Measurements from ENCODE around the gene NOC2L.

Gene NOC2L

DNA sequence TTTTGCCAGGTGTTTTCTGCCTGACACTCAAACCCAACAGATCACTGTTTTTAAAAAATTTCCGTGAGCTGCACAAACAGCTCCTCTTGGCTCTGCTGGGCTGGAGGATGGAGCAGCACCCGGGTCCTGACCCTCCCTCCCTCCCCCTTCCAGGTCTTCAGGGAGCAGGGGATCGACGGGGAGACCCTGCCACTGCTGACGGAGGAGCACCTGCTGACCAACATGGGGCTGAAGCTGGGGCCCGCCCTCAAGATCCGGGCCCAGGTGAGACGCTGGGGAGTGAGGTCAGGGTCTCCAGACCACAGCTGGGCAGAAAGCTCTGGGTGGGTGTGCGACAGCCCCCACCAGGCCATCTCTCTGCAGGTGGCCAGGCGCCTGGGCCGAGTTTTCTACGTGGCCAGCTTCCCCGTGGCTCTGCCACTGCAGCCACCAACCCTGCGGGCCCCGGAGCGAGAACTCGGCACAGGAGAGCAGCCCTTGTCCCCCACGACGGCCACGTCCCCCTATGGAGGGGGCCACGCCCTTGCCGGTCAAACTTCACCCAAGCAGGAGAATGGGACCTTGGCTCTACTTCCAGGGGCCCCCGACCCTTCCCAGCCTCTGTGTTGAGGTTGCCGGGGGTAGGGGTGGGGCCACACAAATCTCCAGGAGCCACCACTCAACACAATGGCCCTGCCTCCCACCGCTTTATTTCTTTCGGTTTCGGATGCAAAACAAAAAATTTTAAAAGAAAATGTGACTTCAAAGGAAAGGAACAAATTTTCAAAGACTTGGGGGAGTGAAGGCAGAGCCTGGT is 15.3 kb downstream of the NOC2L start:
- DNase-seq (ENCODE audit: low read depth): no peak
- TF ChIP-seq, protein P1, sequence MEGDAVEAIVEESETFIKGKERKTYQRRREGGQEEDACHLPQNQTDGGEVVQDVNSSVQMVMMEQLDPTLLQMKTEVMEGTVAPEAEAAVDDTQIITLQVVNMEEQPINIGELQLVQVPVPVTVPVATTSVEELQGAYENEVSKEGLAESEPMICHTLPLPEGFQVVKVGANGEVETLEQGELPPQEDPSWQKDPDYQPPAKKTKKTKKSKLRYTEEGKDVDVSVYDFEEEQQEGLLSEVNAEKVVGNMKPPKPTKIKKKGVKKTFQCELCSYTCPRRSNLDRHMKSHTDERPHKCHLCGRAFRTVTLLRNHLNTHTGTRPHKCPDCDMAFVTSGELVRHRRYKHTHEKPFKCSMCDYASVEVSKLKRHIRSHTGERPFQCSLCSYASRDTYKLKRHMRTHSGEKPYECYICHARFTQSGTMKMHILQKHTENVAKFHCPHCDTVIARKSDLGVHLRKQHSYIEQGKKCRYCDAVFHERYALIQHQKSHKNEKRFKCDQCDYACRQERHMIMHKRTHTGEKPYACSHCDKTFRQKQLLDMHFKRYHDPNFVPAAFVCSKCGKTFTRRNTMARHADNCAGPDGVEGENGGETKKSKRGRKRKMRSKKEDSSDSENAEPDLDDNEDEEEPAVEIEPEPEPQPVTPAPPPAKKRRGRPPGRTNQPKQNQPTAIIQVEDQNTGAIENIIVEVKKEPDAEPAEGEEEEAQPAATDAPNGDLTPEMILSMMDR (conservative IDR thresholded peaks at IDR 0.05; ENCODE audit: low read depth, low read length): no peak
- peak overlapping the region; percentile 69 for H3K4me3 ChIP-seq (ENCODE audit: low read depth, low read length)

DNA sequence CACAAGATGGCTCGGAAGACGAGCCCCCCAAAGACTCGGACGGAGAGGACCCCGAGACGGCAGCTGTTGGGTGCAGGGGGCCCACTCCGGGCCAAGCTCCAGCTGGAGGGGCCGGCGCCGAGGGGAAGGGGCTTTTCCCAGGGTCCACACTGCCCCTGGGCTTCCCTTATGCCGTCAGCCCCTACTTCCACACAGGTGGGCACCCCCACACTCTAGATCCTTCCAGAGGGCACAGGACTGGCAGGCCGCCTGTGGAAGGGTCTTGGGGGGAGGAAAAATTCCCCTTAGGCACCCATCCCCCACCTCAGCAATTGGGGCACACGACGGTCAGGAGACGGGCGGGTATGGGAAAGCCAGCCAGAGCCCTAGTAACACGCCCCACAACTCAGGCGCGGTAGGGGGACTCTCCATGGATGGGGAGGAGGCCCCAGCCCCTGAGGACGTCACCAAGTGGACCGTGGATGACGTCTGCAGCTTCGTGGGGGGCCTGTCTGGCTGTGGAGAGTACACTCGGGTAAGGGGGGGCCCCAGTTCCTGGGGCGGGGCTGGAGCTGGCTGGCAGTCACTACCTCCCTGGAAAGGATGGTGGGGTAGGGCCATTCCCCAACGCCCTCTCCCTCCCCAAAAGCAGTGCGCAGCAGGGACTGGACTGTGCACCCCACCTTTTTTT is 16.1 kb downstream of the NOC2L start:
- peak; percentile 94 for DNase-seq (ENCODE audit: low read depth)
- TF ChIP-seq, protein P1 (conservative IDR thresholded peaks at IDR 0.05; ENCODE audit: low read depth, low read length): no peak
- H3K4me3 ChIP-seq (ENCODE audit: low read depth, low read length): peak overlapping the region; percentile 69

DNA sequence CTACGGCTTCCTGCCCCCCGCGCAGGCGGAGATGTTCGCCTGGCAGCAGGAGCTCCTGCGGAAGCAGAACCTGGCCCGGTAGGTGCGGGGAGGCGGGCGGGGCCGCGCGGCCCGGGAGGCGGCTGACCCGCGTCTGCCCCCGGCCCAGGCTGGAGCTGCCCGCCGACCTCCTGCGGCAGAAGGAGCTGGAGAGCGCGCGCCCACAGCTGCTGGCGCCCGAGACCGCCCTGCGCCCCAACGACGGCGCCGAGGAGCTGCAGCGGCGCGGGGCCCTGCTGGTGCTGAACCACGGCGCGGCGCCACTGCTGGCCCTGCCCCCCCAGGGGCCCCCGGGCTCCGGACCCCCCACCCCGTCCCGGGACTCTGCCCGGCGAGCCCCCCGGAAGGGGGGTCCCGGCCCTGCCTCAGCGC is 16.6 kb downstream of the NOC2L start:
- peak overlapping the region; percentile 69 for H3K4me3 ChIP-seq (ENCODE audit: low read depth, low read length)
- peak; percentile 62 for DNase-seq (ENCODE audit: low read depth)
- TF ChIP-seq, protein P1 (conservative IDR thresholded peaks at IDR 0.05; ENCODE audit: low read depth, low read length): no peak

DNA sequence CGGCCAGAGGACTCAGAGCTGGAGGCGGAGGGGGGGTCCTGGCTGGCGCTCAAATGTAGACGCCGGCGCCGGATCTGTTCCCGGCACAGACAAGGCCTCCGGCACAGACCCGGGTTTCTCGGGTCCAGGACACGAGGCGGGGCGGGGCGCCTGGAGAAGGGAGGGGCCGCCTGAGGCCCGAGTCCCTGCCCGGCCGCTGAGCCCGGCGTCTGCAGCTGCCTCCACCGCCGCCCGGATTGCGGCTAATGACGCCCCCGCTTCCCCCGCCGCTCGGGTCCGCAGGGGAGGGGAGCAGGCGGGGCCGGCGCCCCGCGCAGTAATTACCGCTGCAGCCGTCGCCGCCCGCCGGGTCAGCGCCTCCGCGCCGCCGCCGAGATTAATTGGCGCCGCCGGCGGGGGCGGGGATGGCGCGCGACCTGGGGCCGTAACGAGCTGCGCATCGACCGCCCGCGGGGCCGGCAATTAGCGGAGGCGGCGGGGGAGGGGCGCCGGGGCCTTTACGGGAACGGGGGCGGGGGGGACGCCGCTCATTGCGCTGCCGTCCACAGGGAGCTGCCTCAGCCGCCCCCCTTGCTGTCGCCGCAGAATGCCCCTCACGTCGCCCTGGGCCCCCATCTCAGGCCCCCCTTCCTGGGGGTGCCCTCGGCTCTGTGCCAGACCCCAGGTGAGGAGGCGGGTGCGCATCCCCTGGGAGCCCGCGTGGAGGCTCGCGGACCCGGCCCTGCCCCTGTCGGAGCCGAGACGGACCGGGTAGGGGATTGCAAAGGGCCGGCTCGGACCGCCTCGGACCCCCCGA is 17.3 kb downstream of the NOC2L start:
- peak; percentile 95 for DNase-seq (ENCODE audit: low read depth)
- H3K4me3 ChIP-seq (ENCODE audit: low read depth, low read length): peak overlapping the region; percentile 69
- TF ChIP-seq, protein P1 (conservative IDR thresholded peaks at IDR 0.05; ENCODE audit: low read depth, low read length): no peak

DNA sequence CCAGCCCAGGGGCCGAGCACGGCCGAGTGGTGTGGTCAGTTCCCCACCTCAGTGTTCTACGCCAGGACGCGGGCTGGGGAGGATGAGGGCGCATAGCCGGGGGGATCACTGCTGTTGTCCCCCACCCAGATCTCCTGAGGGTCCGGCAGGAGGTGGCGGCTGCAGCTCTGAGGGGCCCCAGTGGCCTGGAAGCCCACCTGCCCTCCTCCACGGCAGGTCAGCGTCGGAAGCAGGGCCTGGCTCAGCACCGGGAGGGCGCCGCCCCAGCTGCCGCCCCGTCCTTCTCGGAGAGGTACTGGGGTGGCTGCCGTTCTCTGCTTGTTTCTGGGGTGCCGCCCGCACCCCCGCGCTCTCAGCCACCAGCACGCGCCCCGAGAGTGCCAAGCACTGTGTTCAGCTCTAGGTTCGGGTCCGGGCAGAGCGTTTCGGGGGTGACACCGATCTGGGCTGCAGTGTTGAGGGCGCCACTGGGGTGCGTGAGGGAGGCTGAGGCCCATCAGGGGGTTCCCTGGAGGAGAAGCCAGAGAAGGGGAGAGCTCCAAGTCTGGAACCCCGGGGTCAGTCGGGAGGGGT is 18.0 kb downstream of the NOC2L start:
- peak overlapping the region; percentile 69 for H3K4me3 ChIP-seq (ENCODE audit: low read depth, low read length)
- DNase-seq (ENCODE audit: low read depth): no peak
- TF ChIP-seq, protein P1 (conservative IDR thresholded peaks at IDR 0.05; ENCODE audit: low read depth, low read length): no peak

DNA sequence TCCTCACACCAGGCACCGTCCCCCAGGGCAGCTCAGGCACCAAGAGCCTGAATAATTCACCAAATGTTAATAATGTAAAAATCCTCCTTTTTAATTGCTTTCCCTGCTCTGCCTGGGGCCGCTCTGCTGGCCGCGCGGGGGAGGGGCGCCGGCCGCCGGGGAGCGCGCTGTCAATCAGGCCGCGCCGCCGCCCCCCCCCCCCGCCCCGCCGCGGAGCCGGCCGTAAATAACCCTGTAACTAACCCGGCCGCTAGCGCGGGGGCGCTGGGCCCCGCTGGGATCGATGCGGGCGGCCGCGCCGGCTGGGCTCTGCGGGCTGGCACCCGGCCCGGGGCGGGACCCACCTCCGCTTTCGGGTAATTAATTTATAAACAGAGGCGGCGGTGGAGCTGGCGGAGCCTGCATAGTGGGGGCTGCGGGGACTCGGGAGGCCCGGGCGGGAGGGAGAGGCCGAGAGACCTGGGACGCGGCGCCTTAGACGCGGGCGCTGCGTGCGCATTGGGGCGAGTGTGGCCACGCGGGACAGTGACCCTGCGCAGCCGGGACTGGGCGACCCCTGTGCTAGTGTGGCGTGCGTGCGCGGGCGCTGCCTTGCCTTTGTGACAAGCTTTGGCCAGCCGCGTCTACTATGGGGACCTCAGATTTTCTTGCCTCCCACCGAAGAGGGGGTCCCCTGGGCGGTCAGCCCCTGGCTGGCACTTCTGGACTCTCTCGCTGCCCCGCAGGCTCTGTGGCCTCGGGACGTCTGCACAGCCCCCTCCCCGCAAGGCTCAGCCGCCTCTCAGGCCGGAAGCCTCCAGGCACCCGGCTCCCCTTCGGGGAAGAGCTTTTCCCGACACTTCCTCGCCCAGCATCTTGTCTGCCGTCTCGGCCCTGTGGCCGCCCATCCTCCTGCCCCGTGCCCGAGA is 18.7 kb downstream of the NOC2L start:
- DNase-seq (ENCODE audit: low read depth): peak; percentile 86
- H3K4me3 ChIP-seq (ENCODE audit: low read depth, low read length): peak overlapping the region; percentile 69
- TF ChIP-seq, protein P1 (conservative IDR thresholded peaks at IDR 0.05; ENCODE audit: low read depth, low read length): no peak

Data from choroid plexus epithelial cell (primary cell).